Measurements from ENCODE around the gene SMYD3. TPM values are rescaled to one million over a fixed set of nuclear protein-coding genes. Genes with fewer than 3 reads are reported as not detected.

SMYD3 gene
- total RNA-seq, 4 donors from 2014 or later: 8.4 to 25.7 (median 14.4) TPM

DNA sequence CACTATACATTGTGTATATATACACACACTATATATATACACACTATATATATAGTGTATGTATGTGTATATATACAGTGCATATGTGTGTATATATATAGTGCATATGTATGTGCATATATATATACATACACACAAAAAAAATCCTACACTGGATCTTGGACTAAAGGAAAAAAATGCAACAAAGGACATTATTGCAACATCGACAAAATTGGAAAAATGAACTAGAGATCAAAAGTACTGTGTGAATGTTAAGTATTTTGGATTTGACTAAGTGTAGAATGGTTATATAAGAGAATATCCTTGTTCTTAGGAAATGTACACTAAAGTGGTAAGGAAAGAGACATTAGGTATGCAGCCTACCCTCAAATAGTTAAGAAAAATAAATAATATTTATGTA lies 36.5 kb downstream of the SMYD3 start:
- no peak for TF ChIP-seq POLR2A (IDR thresholded peaks at IDR 0.05)
- TF ChIP-seq, protein P1, sequence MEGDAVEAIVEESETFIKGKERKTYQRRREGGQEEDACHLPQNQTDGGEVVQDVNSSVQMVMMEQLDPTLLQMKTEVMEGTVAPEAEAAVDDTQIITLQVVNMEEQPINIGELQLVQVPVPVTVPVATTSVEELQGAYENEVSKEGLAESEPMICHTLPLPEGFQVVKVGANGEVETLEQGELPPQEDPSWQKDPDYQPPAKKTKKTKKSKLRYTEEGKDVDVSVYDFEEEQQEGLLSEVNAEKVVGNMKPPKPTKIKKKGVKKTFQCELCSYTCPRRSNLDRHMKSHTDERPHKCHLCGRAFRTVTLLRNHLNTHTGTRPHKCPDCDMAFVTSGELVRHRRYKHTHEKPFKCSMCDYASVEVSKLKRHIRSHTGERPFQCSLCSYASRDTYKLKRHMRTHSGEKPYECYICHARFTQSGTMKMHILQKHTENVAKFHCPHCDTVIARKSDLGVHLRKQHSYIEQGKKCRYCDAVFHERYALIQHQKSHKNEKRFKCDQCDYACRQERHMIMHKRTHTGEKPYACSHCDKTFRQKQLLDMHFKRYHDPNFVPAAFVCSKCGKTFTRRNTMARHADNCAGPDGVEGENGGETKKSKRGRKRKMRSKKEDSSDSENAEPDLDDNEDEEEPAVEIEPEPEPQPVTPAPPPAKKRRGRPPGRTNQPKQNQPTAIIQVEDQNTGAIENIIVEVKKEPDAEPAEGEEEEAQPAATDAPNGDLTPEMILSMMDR (IDR thresholded peaks at IDR 0.05): no peak
- WGBS, 2 donors: 91 to 98% methylated on average over 1 of the region's 1 CpG
- intact Hi-C loops (cut with DNase I; ENCODE audit: low total_unique reads): no loop called here
- no peak for DNase-seq (ENCODE audit: low spot score in 2 of 2)
- H3K4me3 ChIP-seq (ENCODE audit: low read depth, poor library complexity, severe bottlenecking): no peak overlapping the region

DNA sequence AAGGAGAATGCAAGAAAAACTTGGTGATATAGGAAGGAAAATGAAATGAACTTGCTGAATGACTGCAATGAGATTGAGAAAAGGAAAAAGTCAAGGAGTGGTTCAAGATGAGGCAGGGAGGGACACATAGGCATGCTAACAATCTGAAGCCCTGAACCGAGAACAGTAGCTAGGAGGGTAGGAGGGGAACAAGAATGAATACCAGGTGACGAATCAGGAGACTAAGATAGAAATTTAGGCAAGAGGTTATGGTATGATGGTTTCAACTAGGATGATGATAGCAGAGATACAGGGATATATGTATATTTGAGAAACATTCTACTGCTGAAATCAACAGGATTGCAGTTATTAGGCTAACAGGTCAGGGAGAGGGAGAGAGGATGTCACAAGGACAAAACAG lies 44.1 kb downstream of the SMYD3 start:
- WGBS, 2 donors: 80 to 90% methylated on average over 2 of the region's 2 CpGs
- no peak overlapping the region for H3K4me3 ChIP-seq (ENCODE audit: low read depth, poor library complexity, severe bottlenecking)
- TF ChIP-seq, protein P1 (IDR thresholded peaks at IDR 0.05): no peak
- TF ChIP-seq POLR2A (IDR thresholded peaks at IDR 0.05): no peak
- intact Hi-C loops (cut with DNase I; ENCODE audit: low total_unique reads): no loop called here
- DNase-seq (ENCODE audit: low spot score in 2 of 2): no peak

DNA sequence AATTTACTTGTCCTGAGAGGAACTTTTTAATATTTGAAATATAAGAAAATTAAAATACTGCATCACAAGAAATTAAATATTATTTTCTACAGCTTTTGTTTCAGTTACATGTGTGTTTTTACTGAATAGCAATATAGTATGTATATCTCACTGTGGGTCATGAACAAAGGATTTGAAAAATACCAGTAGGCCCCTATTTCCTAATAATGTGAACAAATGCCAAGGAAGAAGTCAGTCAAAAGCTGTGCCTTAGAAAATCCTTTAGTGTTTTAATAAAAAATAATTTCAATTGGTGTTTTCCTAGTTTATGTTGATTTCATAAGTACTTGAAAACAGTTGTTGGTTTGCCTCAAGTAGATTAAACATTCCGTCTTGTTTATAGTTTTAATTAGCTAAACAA lies 46.7 kb downstream of the SMYD3 start:
- DNase-seq (ENCODE audit: low spot score in 2 of 2): no peak

DNA sequence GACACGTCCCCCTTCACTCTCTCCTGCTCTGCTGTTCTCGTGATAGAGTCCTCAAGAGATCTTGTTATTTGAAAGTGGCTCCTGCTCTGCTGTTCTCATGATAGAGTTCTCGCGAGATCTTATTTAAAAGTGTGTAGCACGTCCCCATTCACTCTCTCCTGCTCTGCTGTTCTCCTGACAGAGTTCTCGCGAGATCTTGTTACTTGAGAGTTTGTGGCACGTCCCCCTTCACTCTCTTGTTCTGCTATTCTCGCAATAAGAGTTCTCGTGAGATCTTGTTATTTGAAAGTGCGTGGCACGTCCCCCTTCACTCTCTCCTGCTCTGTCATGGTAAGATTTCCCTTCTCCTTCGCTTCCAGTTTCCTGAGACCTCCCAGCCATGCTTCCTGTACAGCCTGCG lies 47.9 kb downstream of the SMYD3 start:
- no peak for TF ChIP-seq POLR2A (IDR thresholded peaks at IDR 0.05)
- TF ChIP-seq, protein P1 (IDR thresholded peaks at IDR 0.05): no peak
- DNase-seq (ENCODE audit: low spot score in 2 of 2): no peak
- H3K4me3 ChIP-seq (ENCODE audit: low read depth, poor library complexity, severe bottlenecking): no peak overlapping the region
- WGBS, 2 donors: 90 to 94% methylated on average over 14 of the region's 14 CpGs
- intact Hi-C loops (cut with DNase I; ENCODE audit: low total_unique reads): no loop called here

More for the DNA sequence above, 46.7 kb downstream of the SMYD3 start:
- no peak overlapping the region for H3K4me3 ChIP-seq (ENCODE audit: low read depth, poor library complexity, severe bottlenecking)
- no peak for TF ChIP-seq POLR2A (IDR thresholded peaks at IDR 0.05)
- TF ChIP-seq, protein P1 (IDR thresholded peaks at IDR 0.05): no peak
- 90 to 96% methylated on average over 1 of the region's 1 CpG for WGBS, 2 donors
- intact Hi-C loops (cut with DNase I; ENCODE audit: low total_unique reads): no loop called here

DNA sequence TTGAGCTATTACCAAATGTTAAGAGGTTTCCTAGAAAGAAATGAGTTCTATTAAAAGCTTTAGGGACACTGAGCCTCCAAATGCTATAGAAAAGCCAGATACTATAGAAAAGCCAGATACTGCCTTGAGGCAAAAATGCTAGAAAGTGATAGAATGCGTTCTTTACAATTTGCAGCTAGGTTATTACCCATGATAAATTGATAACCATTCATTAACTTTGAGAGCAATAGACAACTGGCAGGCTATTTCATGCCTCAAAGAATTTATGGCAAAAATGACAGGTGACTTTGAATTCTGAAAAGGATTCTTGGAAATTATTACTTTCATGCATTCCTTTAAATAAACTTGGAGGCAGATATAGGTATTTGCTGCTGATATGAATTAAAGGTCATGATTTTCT lies 51.6 kb downstream of the SMYD3 start:
- DNase-seq (ENCODE audit: low spot score in 2 of 2): no peak
- no peak overlapping the region for H3K4me3 ChIP-seq (ENCODE audit: low read depth, poor library complexity, severe bottlenecking)
- WGBS, 2 donors: 53 to 66% methylated on average over 1 of the region's 1 CpG
- TF ChIP-seq, protein P1 (IDR thresholded peaks at IDR 0.05): no peak
- no peak for TF ChIP-seq POLR2A (IDR thresholded peaks at IDR 0.05)
- intact Hi-C loops (cut with DNase I; ENCODE audit: low total_unique reads): no loop called here

DNA sequence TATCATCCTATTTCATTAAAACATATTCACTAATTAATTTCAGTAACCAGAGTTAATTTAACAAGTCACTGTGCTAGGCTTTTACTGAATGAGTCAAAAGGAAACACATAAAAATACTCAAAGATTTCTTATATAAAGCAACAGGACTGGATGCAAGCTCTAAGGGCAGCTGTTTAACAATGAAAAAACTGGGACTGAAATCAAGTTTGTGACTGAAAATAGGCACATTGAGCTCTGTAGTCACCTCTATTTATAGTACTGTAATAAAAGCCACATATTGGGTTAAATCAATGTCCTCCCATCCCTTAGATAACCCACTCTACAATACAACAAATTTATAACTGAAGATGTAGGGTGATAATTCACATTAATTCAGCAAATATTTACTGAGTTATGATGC lies 52.4 kb downstream of the SMYD3 start:
- intact Hi-C loops (cut with DNase I; ENCODE audit: low total_unique reads): no loop called here
- DNase-seq (ENCODE audit: low spot score in 2 of 2): no peak
- no peak overlapping the region for H3K4me3 ChIP-seq (ENCODE audit: low read depth, poor library complexity, severe bottlenecking)
- no peak for TF ChIP-seq POLR2A (IDR thresholded peaks at IDR 0.05)
- TF ChIP-seq, protein P1 (IDR thresholded peaks at IDR 0.05): no peak
